WTC11 (cell line): Measurements from ENCODE around the gene GAS5. TPM values are rescaled to one million over a fixed set of nuclear protein-coding genes. Genes with fewer than 3 reads are reported as not detected.

Experiments
- ATF6 ChIP-seq: sonication (generic); formaldehyde crosslinking; IDR thresholded peaks from 2 replicates; pipeline ENCODE4 v1.8.1; 2023; ENCODE audit warnings: mild to moderate bottlenecking, missing genetic modification reagents
- CDX4 ChIP-seq: fragments of 250-450 bp; sonication (Bioruptor Pico); IDR thresholded peaks from 2 replicates; pipeline ENCODE4 v1.9.0; 2021; ENCODE audit warnings: moderate library complexity, mild to moderate bottlenecking, inconsistent platforms, borderline replicate concordance
- CTCF ChIP-seq: fragments of 200-600 bp; IDR thresholded peaks from 2 replicates; pipeline ENCODE4 v1.8.0; 2022; ENCODE audit warnings: antibody characterized with exemption
- E2F1 ChIP-seq: sonication (generic); formaldehyde crosslinking; IDR thresholded peaks from 2 replicates; pipeline ENCODE4 v1.8.0; 2022; ENCODE audit warnings: mild to moderate bottlenecking, missing genetic modification reagents
- E2F4 ChIP-seq: sonication (generic); formaldehyde crosslinking; IDR thresholded peaks from 2 replicates; pipeline ENCODE4 v1.8.1; 2022; ENCODE audit warnings: low read depth, mild to moderate bottlenecking, moderate library complexity, missing genetic modification reagents, borderline replicate concordance
- E2F5 ChIP-seq: sonication (generic); formaldehyde crosslinking; IDR thresholded peaks from 2 replicates; pipeline ENCODE4 v1.8.1; 2022; ENCODE audit warnings: mild to moderate bottlenecking, moderate library complexity, missing genetic modification reagents
- ESRRA ChIP-seq: sonication (generic); formaldehyde crosslinking; IDR thresholded peaks from 2 replicates; pipeline ENCODE4 v1.8.1; 2022; ENCODE audit warnings: mild to moderate bottlenecking, missing genetic modification reagents, borderline replicate concordance
- FOXJ3 ChIP-seq: sonication (generic); formaldehyde crosslinking; IDR thresholded peaks from 2 replicates; pipeline ENCODE4 v1.9.0; 2021; ENCODE audit warnings: missing genetic modification reagents, mild to moderate bottlenecking, borderline replicate concordance
- HMGXB4 ChIP-seq: sonication (generic); formaldehyde crosslinking; IDR thresholded peaks from 2 replicates; pipeline ENCODE4 v1.8.1; 2023; ENCODE audit warnings: mild to moderate bottlenecking, moderate library complexity, missing genetic modification reagents
- IRF1 ChIP-seq: sonication (generic); formaldehyde crosslinking; IDR thresholded peaks from 2 replicates; pipeline ENCODE4 v1.8.0; 2023; ENCODE audit warnings: missing genetic modification reagents
- JAZF1 ChIP-seq: fragments of 250-450 bp; sonication (Bioruptor Pico); IDR thresholded peaks from 2 replicates; pipeline ENCODE4 v1.9.0; 2021; ENCODE audit warnings: moderate library complexity, mild to moderate bottlenecking, inconsistent platforms
- PREB ChIP-seq: sonication (generic); formaldehyde crosslinking; IDR thresholded peaks from 2 replicates; pipeline ENCODE4 v1.8.1; 2022; ENCODE audit warnings: mild to moderate bottlenecking, missing genetic modification reagents, moderate library complexity, borderline replicate concordance
- PRRX2 ChIP-seq: fragments of 250-450 bp; sonication (Bioruptor Pico); IDR thresholded peaks from 2 replicates; pipeline ENCODE4 v1.8.0; 2021; ENCODE audit warnings: mild to moderate bottlenecking
- RELA ChIP-seq: sonication (generic); formaldehyde crosslinking; IDR thresholded peaks from 2 replicates; pipeline ENCODE4 v1.8.1; 2022; ENCODE audit warnings: missing genetic modification reagents, mild to moderate bottlenecking, borderline replicate concordance
- ZNF121 ChIP-seq: sonication (generic); formaldehyde crosslinking; IDR thresholded peaks from 2 replicates; pipeline ENCODE4 v1.8.0; 2023; ENCODE audit warnings: missing genetic modification reagents
- ZNF219 ChIP-seq: sonication (generic); formaldehyde crosslinking; IDR thresholded peaks from 2 replicates; pipeline ENCODE4 v1.8.0; 2023; ENCODE audit warnings: missing genetic modification reagents, mild to moderate bottlenecking, borderline replicate concordance
- ZNF281 ChIP-seq: sonication (generic); formaldehyde crosslinking; IDR thresholded peaks from 2 replicates; pipeline ENCODE4 v1.8.0; 2023; ENCODE audit warnings: mild to moderate bottlenecking, missing genetic modification reagents
- ZNF317 ChIP-seq: sonication (generic); formaldehyde crosslinking; IDR thresholded peaks from 2 replicates; pipeline ENCODE4 v1.8.1; 2023; ENCODE audit warnings: low read depth, mild to moderate bottlenecking, moderate library complexity, missing genetic modification reagents, borderline replicate concordance
- ZNF396 ChIP-seq: fragments of 250-450 bp; sonication (Bioruptor Pico); IDR thresholded peaks from 2 replicates; pipeline ENCODE4 v1.8.0; 2021; ENCODE audit warnings: mild to moderate bottlenecking, moderate library complexity, borderline replicate concordance
- total RNA-seq: library from RNA; stranded (reverse); gene quantifications from 3 replicates; pipeline ENCODE4 v1.2.3, GENCODE V29; 2021

The GAS5 gene
- total RNA-seq, 1 experiment from 2014 or later, result 818 TPM

- no peak for TF ChIP-seq ZNF396
- peak; percentile 63; the same call in 1 of the 2 replicates for TF ChIP-seq E2F4 (CRISPR knock-in tag)
- TF ChIP-seq E2F1, result no peak; the same call in 1 of the 2 replicates
- no peak for TF ChIP-seq ZNF121 (CRISPR knock-in tag)
- no peak for TF ChIP-seq RELA (CRISPR knock-in tag)
- no peak for TF ChIP-seq JAZF1 (CRISPR knock-in tag)
- no peak for TF ChIP-seq CTCF
- TF ChIP-seq PREB, result no peak
- no peak for TF ChIP-seq ZNF317
- peak; percentile 50; the same call in 1 of the 2 replicates for TF ChIP-seq E2F5
- no peak for TF ChIP-seq IRF1 (CRISPR knock-in tag)
- TF ChIP-seq CDX4 (CRISPR knock-in tag), result no peak
- TF ChIP-seq PRRX2 (CRISPR knock-in tag), result no peak
- no peak for TF ChIP-seq ESRRA (CRISPR knock-in tag)
- no peak for TF ChIP-seq FOXJ3
- TF ChIP-seq ZNF281 (CRISPR knock-in tag), result no peak
- TF ChIP-seq ATF6 (CRISPR knock-in tag), result no peak
- no peak for TF ChIP-seq HMGXB4
- TF ChIP-seq ZNF219 (CRISPR knock-in tag), result no peak
Observed at GRCh38 chr1:173824315-173825081, 43.3 kb downstream of the GAS5 start, which contains the start of the genes CENPL and DARS2 (continued).
